ENCODE results near the gene WASL. TPM values are rescaled to one million over a fixed set of nuclear protein-coding genes. Genes with fewer than 3 reads are reported as not detected.
A peak's percentile ranks its signal among the peaks of the same experiment; 100 is the strongest.

The WASL gene
- total RNA-seq, 1 experiment from 2014 or later = 42.3 TPM

GRCh38 chr7:123662293-123662692, 86.5 kb downstream of the WASL start:
- H3K9me3 Mint-ChIP-seq (ENCODE audit: unreplicated experiment) = no peaks in the 10 kb centered on the region
- Histone ChIP-seq H3K27me3 (replicated peaks; ENCODE audit: control insufficient read depth, insufficient read depth, low read length) (no peaks in the 10 kb centered on the region), H3K9me3 (no peaks in the 10 kb centered on the region), H3K4me3 (ENCODE audit: low read depth, low read length) (no peak overlapping the region), H3K36me3 (ENCODE audit: control insufficient read depth, insufficient read depth, low read length) (no peaks in the 10 kb centered on the region), H3K4me1 (0 out of 2 replicates have a peak, but pooled peaks cover 6% of the 10 kb centered on the region)
- BruUV-seq (replicated peaks) = no TSS peak
- H3K4me3 Mint-ChIP-seq (ENCODE audit: unreplicated experiment) = no peak overlapping the region
- ChIA-PET POLR2A (no interaction called here), CTCF (no interaction called here)
- TF ChIP-seq CTCF (IDR thresholded peaks at IDR 0.05; ENCODE audit: insufficient read depth in 1 of 2, low read depth in 1 of 2, low read length in 1 of 2, severe bottlenecking in 1 of 2, unreplicated experiment in 1 of 2) = no peak
- H3K36me3 Mint-ChIP-seq (ENCODE audit: insufficient read depth, unreplicated experiment) = no peaks in the 10 kb centered on the region
- H3K27me3 Mint-ChIP-seq (ENCODE audit: insufficient read depth, unreplicated experiment) = no peaks in the 10 kb centered on the region
- intact Hi-C loops (cut with micrococcal nuclease; ENCODE audit: unreplicated experiment) = no loop called here
- no peak overlapping the region for H3K27ac Mint-ChIP-seq (ENCODE audit: unreplicated experiment)
- DNase-seq = no peak
- H3K4me1 Mint-ChIP-seq (ENCODE audit: low read depth, unreplicated experiment) = peaks cover 10% of the 10 kb centered on the region

GRCh38 chr7:123661765-123662164, 87.0 kb downstream of the WASL start:
- no peak overlapping the region for H3K27ac Mint-ChIP-seq (ENCODE audit: unreplicated experiment)
- no peak overlapping the region for H3K4me3 Mint-ChIP-seq (ENCODE audit: unreplicated experiment)
- no peak for TF ChIP-seq CTCF (IDR thresholded peaks at IDR 0.05; ENCODE audit: insufficient read depth in 1 of 2, low read depth in 1 of 2, low read length in 1 of 2, severe bottlenecking in 1 of 2, unreplicated experiment in 1 of 2)
- Histone ChIP-seq H3K27me3 (replicated peaks; ENCODE audit: control insufficient read depth, insufficient read depth, low read length) (no peaks in the 10 kb centered on the region), H3K36me3 (ENCODE audit: control insufficient read depth, insufficient read depth, low read length) (no peaks in the 10 kb centered on the region), H3K9me3 (no peaks in the 10 kb centered on the region), H3K4me3 (ENCODE audit: low read depth, low read length) (no peak overlapping the region), H3K4me1 (0 out of 2 replicates have a peak, but pooled peaks cover 6% of the 10 kb centered on the region)
- peaks cover 10% of the 10 kb centered on the region for H3K4me1 Mint-ChIP-seq (ENCODE audit: low read depth, unreplicated experiment)
- no peaks in the 10 kb centered on the region for H3K27me3 Mint-ChIP-seq (ENCODE audit: insufficient read depth, unreplicated experiment)
- H3K9me3 Mint-ChIP-seq (ENCODE audit: unreplicated experiment) = no peaks in the 10 kb centered on the region
- no peak for DNase-seq
- H3K36me3 Mint-ChIP-seq (ENCODE audit: insufficient read depth, unreplicated experiment) = no peaks in the 10 kb centered on the region
- ChIA-PET POLR2A (no interaction called here), CTCF (no interaction called here)
- BruUV-seq (replicated peaks) = no TSS peak
- intact Hi-C loops (cut with micrococcal nuclease; ENCODE audit: unreplicated experiment) = no loop called here

GRCh38 chr7:123660514-123661354, 88.1 kb downstream of the WASL start:
- no peak for DNase-seq
- Mint-ChIP-seq H3K27me3 (ENCODE audit: insufficient read depth, unreplicated experiment) (no peaks in the 10 kb centered on the region), H3K27ac (ENCODE audit: unreplicated experiment) (no peak overlapping the region), H3K36me3 (ENCODE audit: insufficient read depth, unreplicated experiment) (no peaks in the 10 kb centered on the region), H3K4me3 (ENCODE audit: unreplicated experiment) (peak overlapping the region; percentile 0), H3K9me3 (ENCODE audit: unreplicated experiment) (no peaks in the 10 kb centered on the region), H3K4me1 (ENCODE audit: low read depth, unreplicated experiment) (peaks cover 10% of the 10 kb centered on the region)
- no peak overlapping the region for H3K4me3 ChIP-seq (ENCODE audit: low read depth, low read length)
- ChIA-PET CTCF (interaction anchor here (0.6 to 0.7 kb wide), 2 partner anchors 48 to 281 kb away, joined by 3 read pairs; no protein-coding TSS in a partner anchor), POLR2A (no interaction called here)
- 0 out of 2 replicates have a peak, but pooled peaks cover 6% of the 10 kb centered on the region for H3K4me1 ChIP-seq
- BruUV-seq (replicated peaks) = no TSS peak
- no peaks in the 10 kb centered on the region for H3K27me3 ChIP-seq (replicated peaks; ENCODE audit: control insufficient read depth, insufficient read depth, low read length)
- intact Hi-C loops (cut with micrococcal nuclease; ENCODE audit: unreplicated experiment) = no loop called here
- no peaks in the 10 kb centered on the region for H3K36me3 ChIP-seq (ENCODE audit: control insufficient read depth, insufficient read depth, low read length)
- H3K9me3 ChIP-seq = no peaks in the 10 kb centered on the region
- TF ChIP-seq CTCF (IDR thresholded peaks at IDR 0.05; ENCODE audit: insufficient read depth in 1 of 2, low read depth in 1 of 2, low read length in 1 of 2, severe bottlenecking in 1 of 2, unreplicated experiment in 1 of 2) = no peak
